ENCODE results near the gene CRLF3.

The CRLF3 gene

DNA sequence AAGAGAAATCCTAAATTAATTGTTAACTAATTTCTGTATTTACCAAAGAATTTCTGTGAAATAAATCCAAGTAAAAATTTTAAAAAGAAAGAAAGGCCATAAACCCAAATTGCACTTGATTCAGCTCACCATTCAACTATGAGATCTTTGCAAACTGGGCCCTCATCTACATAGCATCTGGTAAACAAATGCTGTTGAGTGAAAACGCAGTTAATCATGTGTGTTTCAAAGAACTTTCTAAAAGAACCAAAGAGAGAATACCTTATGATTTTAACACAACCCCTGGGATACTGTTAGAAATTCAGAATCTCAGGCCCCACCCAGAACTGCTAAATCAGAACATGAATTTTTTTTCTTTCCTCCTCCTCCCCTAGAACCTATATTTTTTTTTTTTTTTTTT, 16.6 kb downstream of the CRLF3 start:
- no peaks in the 10 kb centered on the region for H4K20me1 ChIP-seq (ENCODE audit: low read depth, low read length)
- H3K79me2 ChIP-seq (ENCODE audit: insufficient read depth, low read length), result peaks cover 72% of the 10 kb centered on the region
- peak overlapping the region; percentile 65 for H3K4me2 ChIP-seq (ENCODE audit: low read depth, low read length, poor library complexity, severe bottlenecking)
- H3K36me3 ChIP-seq (ENCODE audit: low read length), result peaks cover 15% of the 10 kb centered on the region; the same call in 1 of the 2 replicates
- H3K4me3 ChIP-seq (ENCODE audit: insufficient read depth, low read length, poor library complexity, severe bottlenecking), result peak overlapping the region; percentile 35
- no peaks in the 10 kb centered on the region for H3K9me2 ChIP-seq (replicated peaks; ENCODE audit: insufficient read depth, low read length)
- H3F3A ChIP-seq (ENCODE audit: insufficient read depth), result peaks cover 45% of the 10 kb centered on the region
- H3K27me3 ChIP-seq (ENCODE audit: low read length), result no peaks in the 10 kb centered on the region
- H3K9ac ChIP-seq (ENCODE audit: low read length), result peak overlapping the region; percentile 39
- no peaks in the 10 kb centered on the region for H3K9me3 ChIP-seq (ENCODE audit: insufficient read depth, low read length)
- TF ChIP-seq, protein P1, sequence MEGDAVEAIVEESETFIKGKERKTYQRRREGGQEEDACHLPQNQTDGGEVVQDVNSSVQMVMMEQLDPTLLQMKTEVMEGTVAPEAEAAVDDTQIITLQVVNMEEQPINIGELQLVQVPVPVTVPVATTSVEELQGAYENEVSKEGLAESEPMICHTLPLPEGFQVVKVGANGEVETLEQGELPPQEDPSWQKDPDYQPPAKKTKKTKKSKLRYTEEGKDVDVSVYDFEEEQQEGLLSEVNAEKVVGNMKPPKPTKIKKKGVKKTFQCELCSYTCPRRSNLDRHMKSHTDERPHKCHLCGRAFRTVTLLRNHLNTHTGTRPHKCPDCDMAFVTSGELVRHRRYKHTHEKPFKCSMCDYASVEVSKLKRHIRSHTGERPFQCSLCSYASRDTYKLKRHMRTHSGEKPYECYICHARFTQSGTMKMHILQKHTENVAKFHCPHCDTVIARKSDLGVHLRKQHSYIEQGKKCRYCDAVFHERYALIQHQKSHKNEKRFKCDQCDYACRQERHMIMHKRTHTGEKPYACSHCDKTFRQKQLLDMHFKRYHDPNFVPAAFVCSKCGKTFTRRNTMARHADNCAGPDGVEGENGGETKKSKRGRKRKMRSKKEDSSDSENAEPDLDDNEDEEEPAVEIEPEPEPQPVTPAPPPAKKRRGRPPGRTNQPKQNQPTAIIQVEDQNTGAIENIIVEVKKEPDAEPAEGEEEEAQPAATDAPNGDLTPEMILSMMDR (IDR thresholded peaks at IDR 0.05; ENCODE audit: insufficient read depth, low read length, poor library complexity, severe bottlenecking), result no peak
- no peak for TF ChIP-seq EZH2phosphoT487 (conservative IDR thresholded peaks at IDR 0.05; ENCODE audit: low read length)
- peak overlapping the region; percentile 95 for H3K27ac ChIP-seq (ENCODE audit: low read depth, low read length)
- H2AFZ ChIP-seq (ENCODE audit: low read depth, low read length, severe bottlenecking), result no peak overlapping the region

DNA sequence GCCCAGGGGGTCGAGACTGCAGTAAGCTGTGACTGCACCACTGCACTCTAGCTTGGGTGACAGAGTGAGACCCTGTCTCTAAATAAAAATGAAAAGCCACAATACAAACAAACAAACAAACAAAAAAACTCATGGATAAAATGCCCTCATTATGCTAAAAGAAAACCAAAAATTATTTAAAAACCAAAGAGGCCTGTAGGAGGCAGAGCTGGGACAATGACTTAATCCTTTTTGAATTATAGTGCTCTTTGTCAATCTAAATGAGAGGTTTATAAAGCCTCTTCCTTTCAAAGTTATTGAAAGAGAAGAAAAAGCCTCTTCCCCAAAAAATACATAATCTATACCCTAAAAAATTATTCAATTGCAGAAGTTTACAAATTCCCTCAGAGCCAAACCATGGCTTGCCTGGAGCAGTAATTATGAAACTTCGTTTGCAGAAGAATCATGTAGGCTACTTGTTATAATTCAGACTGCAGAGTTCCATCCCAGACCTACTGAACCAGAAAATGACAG, 18.5 kb downstream of the CRLF3 start:
- Histone ChIP-seq H3K9ac (ENCODE audit: low read length) (no peak overlapping the region), H2AFZ (ENCODE audit: low read depth, low read length, severe bottlenecking) (no peak overlapping the region), H3K36me3 (ENCODE audit: low read length) (peaks cover 21% of the 10 kb centered on the region; the same call in 1 of the 2 replicates), H3K27ac (ENCODE audit: low read depth, low read length) (peak overlapping the region; percentile 95; the same call in 1 of the 2 replicates), H3K4me3 (ENCODE audit: insufficient read depth, low read length, poor library complexity, severe bottlenecking) (no peak overlapping the region), H3K9me3 (ENCODE audit: insufficient read depth, low read length) (no peaks in the 10 kb centered on the region), H3K27me3 (ENCODE audit: low read length) (no peaks in the 10 kb centered on the region), H3K4me2 (ENCODE audit: low read depth, low read length, poor library complexity, severe bottlenecking) (peak overlapping the region; percentile 65), H3K9me2 (replicated peaks; ENCODE audit: insufficient read depth, low read length) (no peaks in the 10 kb centered on the region), H3F3A (ENCODE audit: insufficient read depth) (peaks cover 36% of the 10 kb centered on the region), H4K20me1 (ENCODE audit: low read depth, low read length) (no peaks in the 10 kb centered on the region), H3K79me2 (ENCODE audit: insufficient read depth, low read length) (peaks cover 57% of the 10 kb centered on the region)
- TF ChIP-seq, protein P1 (IDR thresholded peaks at IDR 0.05; ENCODE audit: insufficient read depth, low read length, poor library complexity, severe bottlenecking), result no peak
- no peak for TF ChIP-seq EZH2phosphoT487 (conservative IDR thresholded peaks at IDR 0.05; ENCODE audit: low read length)

DNA sequence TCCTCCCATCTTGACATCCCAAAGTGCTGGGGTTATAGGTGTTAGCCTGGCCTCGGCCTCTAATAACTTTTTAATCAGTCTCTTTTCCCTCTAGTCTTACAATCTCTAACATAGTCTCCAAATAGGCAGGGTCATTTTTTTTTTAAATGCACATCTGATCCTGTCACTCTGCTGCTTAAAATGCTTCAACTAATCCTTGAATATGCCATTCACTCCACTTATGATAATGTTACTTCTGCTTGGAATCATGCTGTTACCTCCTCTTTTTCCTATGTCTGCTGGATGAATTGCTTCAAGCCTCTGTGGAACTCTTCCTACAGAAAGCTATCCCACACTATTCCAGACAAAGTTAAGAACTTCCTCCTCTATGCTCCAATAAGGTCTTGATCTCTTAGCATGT, 22.8 kb downstream of the CRLF3 start:
- peaks cover 35% of the 10 kb centered on the region for H3K36me3 ChIP-seq (ENCODE audit: low read length)
- TF ChIP-seq EZH2phosphoT487 (conservative IDR thresholded peaks at IDR 0.05; ENCODE audit: low read length), result no peak
- TF ChIP-seq, protein P1 (IDR thresholded peaks at IDR 0.05; ENCODE audit: insufficient read depth, low read length, poor library complexity, severe bottlenecking), result no peak
- H3K27me3 ChIP-seq (ENCODE audit: low read length), result no peaks in the 10 kb centered on the region
- H3K9me2 ChIP-seq (replicated peaks; ENCODE audit: insufficient read depth, low read length), result no peaks in the 10 kb centered on the region
- H4K20me1 ChIP-seq (ENCODE audit: low read depth, low read length), result no peaks in the 10 kb centered on the region
- H3K9me3 ChIP-seq (ENCODE audit: insufficient read depth, low read length), result no peaks in the 10 kb centered on the region
- H3K4me3 ChIP-seq (ENCODE audit: insufficient read depth, low read length, poor library complexity, severe bottlenecking), result no peak overlapping the region
- peaks cover 26% of the 10 kb centered on the region for H3K79me2 ChIP-seq (ENCODE audit: insufficient read depth, low read length)
- peaks cover 13% of the 10 kb centered on the region; the same call in 1 of the 2 replicates for H3F3A ChIP-seq (ENCODE audit: insufficient read depth)
- no peak overlapping the region for H3K4me2 ChIP-seq (ENCODE audit: low read depth, low read length, poor library complexity, severe bottlenecking)
- H3K9ac ChIP-seq (ENCODE audit: low read length), result no peak overlapping the region
- H2AFZ ChIP-seq (ENCODE audit: low read depth, low read length, severe bottlenecking), result no peak overlapping the region
- no peak overlapping the region for H3K27ac ChIP-seq (ENCODE audit: low read depth, low read length)
